IPS DF 4.7 (cell line): Measurements from ENCODE around the gene PPP1R14C.

Source experiments
- DNase-seq: peaks from one replicate; pipeline ENCODE4 v3.0.0-alpha.2; 2013; ENCODE audit warnings: low spot score; ENCODE audit errors: extremely low read depth

PPP1R14C gene

DNA sequence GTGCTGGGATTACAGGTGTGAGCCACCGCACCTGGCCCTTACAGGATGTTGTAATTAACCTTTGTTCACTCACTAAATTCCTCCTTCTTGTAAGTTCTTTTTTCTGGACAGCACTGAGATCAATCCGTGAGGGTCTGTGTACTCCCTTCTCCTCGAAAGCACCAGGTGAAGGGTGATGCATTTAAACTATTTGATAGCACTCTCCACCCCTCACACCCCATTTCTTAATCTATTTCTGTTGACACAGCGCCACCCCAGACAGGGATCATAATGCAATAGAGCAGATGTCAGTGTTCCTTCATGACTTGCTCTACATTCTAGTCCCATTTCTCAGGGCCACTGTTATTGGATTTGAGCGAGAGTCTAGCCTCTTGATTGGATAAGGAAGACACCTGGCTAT lies 46.3 kb downstream of the PPP1R14C start:
- DNase-seq: no peak

DNA sequence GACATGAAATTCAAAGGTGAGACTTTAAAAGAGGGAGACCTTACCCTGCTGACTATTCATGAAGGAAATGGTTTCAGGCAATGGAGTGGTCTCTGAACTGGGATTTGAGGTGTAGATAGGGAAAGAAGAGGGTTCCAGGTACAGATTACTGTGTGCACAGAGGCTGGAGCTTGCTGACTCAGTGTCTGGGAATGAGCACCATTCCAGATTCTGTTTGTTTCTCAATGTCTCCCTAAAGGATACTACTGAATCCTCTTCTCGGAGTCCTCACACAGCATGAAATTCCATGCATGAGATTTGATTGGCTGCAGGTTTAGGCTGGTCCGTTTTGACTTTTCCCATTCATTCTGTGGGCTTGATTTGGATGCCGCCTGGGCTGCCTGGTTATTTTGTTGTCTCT lies 49.0 kb downstream of the PPP1R14C start:
- DNase-seq: no peak

DNA sequence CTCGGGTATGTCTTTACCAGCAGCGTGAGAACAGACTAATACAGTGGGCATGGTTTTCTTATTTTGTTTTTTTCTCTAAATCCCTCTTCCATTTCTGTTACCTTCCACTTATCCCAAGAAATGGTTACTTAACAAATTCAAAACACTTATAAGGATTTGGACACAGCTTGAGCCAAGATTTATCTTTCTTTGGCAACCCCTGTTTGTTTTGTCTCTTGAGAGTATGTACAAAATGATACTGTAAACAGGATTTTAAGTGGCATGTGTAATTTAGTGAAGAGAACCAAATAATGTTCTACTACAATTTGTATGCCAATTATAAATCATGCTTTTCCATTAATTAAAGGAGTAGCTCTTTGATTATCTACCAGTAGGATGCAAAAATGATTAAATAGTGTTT lies 51.4 kb downstream of the PPP1R14C start:
- no peak for DNase-seq

DNA sequence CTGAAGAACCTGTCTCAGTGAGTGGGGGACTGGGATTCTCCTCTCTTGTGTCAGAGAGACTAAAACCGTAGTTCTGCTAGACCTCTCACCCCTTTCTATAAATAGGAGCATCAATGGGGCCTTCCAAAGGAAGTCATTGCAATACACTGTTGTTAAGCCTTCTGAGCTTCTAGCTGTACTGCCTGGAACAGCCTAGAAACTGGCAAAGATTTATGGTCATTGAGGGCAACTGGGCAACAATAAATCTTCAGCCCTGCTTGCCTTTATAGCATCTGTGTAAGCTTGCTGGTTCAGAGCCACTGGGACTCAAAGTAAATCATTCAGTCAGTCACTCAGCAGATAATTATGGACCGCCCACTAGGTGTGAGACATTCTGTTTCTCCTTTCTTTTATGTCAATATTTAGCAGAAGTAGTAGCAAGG lies 53.2 kb downstream of the PPP1R14C start:
- DNase-seq: no peak

DNA sequence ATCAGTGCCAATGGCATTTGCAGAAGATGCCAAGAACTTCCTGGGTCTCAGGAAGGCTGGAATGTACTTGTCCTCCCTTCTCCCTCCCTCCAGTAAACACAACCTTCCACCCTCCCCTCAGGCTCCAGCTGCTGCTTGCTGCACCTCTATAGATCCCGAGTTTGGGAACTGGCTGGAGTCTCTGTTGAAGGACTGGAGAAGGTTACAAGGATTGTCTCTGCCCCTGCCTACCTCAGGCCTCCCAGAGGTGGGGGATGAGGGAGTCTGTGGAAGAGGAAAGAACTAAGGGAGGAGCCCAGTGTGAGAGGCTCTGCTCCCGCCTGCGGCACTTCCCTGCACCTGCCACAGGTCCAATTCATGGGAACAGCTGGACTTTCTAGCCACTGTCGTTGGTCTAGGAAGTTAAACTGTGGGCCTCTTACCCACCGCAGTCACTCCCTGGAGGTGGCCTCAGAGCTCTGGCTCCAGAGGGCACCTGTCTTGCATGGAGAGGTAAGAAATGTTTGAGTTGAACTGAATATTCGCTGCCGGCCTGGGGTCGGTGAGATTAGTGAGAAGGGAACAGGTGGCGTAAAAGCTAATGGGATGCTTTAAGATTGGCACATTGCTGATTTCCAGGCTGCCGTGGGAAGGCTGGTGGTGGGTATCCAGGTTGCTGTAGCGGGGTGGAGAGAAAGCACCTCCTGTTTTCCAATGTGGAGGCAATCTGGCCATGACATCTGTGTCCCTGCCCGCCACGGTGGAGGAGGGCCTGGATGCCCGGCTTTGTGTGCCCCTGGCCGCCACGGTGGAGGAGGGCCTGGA lies 54.3 kb downstream of the PPP1R14C start:
- no peak for DNase-seq

DNA sequence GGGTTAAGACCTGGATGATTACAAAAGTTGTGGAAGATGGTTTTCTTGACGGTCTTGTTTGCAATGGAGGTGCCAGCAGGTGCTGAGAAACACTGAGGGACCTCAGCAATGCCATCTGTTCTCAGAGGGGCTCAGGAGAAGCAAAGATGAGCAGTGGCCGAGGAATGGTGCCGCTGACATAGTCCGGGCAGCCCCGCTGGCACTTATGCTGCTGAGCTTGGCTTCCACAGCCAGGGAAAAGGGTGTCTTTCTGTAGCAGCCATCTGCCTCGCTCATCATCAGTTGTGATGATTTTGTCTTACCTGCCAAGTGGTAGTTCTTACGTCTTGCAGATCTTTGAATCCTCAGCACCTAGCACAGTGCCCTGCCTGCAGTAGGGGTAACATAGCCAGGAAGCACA lies 55.7 kb downstream of the PPP1R14C start:
- DNase-seq: no peak

DNA sequence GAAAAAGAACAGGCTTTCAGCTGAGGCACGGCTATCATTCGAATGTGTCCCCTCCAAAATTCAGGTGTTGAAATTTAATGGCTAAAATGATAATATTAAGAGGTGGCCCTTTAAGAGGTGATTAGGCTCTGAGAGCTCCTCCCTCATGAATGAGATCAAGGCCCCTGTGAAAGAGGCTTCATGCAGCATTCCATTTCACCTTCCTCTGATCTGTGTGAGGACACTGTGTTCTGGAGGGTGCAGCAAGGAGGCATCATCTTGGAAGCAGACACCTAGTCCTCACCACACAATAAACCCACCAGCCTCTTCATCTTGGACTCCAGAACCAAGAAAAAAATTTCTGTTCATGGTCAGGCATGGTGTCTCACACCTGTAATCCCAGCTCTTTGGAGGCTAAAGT lies 56.4 kb downstream of the PPP1R14C start:
- no peak for DNase-seq

DNA sequence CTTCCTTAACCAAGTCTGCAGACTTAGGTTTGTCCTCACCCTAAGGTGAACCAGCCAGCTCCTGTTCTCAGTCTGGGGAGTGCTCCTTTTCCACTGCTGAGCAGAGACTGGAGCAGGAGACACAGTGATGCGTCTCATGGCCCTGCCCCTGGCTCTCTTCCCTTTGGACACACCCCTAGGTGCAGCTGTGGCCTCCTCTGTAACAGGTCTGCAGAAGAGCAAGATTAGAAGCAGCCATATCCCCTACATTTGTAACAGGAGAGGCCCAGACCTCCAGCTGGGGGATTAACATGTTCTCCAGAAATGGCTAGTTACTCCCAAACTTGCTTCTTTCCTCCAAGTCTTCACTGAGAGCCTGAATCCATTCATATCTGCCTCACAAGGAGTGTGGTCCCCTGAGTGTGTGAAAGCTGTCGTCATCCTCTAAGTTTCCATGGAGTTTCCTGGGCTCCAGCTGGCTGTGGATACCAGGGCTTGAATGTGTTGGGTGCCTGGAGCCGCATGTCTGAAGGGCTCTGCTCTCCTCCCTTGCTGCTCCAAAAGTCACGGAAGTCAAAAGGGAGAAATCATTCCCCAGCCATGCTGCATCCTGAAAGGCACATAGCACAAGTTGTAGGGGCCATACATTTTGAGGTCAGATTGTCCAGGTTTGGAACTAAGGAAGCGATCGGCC lies 57.7 kb downstream of the PPP1R14C start:
- no peak for DNase-seq

DNA sequence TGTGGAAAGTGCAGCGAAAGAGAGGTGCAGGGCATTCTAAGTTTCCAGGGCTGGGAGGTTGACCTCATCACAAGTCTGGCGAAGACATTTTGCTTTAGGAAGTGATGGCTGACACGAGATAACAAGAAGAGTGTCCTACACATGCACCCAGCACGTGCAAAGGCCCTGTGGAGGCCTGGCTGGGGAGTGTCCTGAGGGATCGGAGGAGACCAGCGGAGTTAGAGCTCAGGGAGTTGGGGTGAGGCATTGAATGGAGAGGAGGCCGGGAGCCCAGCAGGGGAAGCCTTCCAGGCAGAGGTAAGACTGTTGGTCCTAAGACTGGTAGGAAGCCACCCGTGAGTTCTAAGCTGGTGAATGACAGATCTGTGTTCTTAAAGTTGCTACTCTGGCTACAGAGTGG lies 58.4 kb downstream of the PPP1R14C start:
- DNase-seq: no peak

DNA sequence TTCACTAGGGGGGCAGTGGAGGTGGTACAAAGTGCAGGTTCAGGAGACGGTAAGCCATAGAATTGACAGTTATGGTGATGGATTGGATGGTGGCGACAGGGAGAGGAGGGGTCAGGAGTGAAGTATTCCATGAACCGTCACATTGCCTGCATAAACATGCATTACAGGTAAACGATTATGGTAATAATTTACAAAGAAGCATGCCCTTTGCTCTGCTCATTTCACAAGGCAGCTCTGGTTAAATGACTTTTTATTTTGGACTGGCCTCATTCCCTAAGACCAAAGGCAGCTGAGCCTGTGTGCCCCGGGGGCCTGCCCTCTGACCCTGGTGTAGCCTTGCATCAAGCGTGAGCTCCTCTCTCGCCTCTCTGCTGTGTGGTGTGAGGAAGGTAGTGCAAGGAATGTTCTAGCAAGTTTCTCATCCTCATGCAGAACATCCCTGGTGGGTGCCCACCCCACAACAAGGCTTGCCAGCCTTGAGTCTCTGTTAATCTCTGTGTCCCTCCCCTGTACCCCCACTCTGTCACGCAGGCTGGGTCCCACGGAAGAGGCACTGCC lies 59.0 kb downstream of the PPP1R14C start:
- no peak for DNase-seq

DNA sequence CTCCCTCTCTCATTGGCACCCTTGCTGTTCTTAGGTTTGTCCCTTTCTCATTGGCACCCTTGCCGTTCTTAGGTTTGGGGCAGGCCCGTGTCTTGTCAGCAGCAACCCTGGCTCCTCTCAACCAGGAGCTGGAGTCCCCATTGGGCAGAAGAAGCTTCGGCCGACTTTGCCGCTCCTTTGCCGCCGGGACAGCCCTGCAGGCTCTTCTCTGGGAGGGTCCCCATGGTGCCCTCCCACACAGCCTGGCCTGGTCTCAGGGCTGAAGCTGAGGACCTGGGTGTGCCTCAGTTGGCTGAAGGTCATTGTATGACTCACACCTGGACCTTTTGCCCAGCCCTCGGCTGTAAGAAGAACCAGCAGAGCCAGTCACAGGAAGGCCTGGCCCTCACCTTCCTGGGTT lies 59.6 kb downstream of the PPP1R14C start:
- no peak for DNase-seq

DNA sequence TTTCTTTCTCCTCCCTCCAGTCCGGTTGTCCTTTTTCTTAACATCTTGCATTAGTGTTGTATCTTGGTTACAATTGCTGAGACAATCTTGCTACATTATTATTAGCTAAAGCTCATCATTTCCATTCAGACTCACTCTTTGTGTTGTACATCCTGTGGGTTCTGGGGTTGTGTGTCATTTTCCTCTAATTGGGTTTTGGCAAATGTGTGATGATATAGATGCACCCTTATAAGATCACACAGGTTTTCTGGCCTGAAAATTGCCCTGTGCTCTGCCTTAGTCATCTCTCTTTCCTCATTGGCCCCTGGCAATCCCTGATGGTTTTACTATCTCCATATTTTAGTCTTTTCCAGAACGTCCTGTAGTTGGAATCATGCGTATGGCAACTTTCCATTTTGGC lies 60.1 kb downstream of the PPP1R14C start:
- DNase-seq: no peak

DNA sequence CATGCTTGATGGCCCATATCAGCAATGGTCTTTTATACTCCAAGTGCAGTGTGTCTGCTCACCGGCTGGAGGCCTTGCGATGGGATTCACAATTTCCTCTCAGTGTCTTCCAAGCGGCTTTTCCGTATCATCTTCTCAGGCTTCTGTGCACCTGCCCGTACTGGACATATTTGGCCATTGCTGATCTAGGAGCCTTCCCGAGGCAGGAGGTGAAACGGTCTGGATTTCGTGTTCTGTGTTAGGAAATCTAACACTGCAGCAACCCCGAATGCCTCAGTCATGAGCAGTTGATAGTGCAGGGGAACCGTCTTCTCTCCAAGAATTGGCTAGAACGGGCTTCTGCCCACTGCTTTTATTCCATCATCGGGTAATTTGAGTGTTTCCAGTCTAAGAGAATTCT lies 60.5 kb downstream of the PPP1R14C start:
- no peak for DNase-seq

DNA sequence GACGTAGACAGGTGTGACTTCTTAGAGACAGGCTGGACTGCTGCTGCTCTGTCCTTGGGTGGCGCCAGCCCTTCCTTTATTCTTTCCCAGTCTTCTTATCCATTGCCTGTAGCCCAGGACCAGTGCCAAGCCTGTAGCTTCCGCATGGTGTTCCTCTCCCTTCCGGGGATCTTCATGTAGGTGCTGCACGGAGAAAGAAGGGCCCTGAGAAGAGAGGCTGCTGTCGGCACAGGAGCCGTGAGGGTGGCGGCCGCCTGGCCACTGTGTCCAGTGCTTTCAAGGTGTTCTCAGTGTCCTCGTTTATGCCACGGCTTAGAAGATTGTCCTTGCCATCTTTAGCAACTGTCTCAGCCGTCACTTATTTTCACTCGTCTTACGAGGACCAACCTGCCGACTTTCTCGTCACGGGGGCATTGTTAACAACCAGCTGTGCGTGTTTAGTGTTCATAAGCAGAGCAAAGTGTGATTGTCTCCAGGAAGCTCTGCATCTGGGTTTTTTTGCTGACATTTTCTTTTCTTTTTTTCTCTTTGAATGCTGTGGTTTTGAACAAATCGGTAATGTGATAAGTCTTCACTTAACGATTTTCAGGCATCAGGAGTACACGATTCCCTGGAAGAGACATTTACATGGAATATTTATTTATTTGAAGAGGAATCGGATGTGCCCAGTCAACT lies 61.2 kb downstream of the PPP1R14C start:
- no peak for DNase-seq

DNA sequence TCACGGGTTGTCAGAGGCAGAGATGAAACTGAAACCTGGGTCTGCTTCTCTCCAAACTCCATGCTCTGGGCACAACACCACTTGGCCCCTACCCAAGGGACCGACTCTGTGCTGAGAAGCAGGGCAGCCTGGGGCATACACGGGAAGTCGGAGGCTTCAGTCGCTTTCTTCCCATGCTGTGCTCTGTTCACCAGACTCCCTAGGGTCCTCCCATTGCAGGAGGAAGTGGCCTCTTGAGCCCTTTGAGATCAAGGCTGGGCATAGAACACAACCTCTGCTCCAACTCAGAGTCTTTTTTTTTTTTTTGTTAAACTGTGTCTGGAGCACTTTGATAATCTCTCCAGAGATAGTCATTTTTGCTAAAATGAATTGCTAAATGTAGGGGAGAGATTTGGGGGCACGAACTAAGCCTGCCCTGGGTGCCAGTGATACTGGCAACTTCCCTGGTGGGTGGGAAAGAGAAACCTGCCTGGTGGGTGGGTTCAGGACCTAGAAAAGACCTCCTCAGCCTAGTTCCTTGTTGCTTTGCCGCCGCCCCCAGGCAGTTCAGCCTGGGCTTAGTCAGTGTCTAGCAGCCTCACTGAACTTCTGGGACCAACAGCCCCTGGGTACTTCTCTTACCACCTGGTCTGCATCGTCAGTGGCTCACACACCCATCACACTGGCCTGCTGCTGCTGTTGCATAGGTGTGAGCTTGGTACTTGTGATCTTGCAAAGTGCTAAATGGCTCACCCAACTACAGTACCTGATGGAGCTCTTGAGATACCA lies 62.0 kb downstream of the PPP1R14C start:
- no peak for DNase-seq

DNA sequence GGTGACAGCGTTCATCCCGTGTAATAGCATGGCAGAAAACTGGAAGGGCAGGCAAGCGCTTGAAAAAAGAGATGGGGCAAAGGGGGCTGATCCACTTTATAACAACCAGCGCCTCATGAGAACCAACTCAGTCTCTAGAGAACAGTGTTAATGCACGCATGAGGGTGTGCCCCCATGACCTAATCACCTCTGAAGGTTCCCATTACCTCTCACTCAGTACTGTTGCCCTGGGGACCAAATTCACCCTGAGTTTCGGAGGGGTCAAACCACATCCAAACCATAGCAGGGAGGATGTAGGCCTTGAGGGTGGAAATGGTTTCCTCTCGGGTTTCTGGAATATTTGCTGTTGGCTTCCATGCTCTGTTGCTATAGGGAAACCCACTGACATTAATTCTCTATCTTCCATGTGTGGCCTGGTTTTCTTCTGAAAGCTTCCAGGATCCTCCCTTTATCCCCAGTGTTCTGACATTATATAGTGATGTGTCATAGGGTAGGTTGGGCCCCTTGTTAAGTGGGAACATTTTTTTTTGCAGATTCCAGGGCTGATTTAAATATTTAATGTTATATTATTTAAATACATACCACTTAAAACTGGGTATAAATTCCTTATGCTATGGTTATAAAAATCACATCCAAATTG lies 65.2 kb downstream of the PPP1R14C start:
- no peak for DNase-seq

DNA sequence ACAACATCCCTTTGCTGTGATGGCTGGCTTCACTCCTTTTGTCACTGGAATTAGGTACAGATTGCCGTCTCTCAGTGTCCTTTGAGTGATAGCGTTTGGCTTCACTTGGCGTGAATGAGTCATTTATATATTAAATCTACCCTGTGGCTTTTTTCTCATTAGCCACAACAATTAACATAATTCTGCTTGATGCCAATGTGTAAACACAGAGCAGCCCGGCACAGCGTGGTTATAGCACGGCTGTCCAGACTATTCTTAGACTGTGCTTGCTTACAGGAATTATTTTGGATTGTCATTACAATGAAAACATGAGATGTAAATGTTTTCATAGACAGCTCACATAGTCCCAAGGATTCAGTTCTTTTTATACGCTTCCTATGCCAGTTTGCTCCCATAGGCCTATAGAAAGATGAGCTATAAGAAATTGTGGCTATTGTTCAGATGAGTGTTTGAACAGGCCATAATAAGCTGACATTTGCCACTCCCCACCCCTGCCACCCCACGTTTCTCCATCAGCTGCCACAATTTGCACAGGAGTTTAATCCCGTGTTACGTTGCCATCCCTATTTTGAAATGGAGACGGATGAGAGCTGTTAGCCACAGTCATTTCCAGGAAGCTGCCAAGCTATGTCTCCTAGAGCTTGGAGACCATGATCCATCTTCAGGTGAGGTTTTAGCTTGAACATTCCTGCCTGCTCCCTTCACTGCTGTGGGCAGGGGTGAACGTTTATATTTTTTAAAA lies 65.9 kb downstream of the PPP1R14C start:
- DNase-seq: no peak

DNA sequence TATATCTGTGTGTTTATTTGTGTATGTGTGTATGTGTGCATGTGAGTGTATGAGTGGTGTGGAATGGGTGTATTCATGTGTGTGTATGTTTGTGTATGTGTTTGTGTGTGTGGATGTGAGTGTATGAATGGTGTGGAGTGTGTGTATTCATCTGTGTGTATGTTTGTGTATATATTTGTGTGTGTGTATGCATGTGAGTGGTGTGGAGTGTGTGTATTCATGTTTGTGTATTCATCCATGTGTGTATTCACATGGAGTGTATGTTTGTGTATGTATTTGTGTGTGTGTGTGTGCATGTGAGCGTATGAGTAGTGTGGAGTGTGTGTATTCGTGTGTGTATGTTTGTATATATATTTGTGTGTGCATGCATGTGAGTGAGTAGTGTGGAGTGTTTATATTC lies 66.6 kb downstream of the PPP1R14C start:
- DNase-seq: no peak

DNA sequence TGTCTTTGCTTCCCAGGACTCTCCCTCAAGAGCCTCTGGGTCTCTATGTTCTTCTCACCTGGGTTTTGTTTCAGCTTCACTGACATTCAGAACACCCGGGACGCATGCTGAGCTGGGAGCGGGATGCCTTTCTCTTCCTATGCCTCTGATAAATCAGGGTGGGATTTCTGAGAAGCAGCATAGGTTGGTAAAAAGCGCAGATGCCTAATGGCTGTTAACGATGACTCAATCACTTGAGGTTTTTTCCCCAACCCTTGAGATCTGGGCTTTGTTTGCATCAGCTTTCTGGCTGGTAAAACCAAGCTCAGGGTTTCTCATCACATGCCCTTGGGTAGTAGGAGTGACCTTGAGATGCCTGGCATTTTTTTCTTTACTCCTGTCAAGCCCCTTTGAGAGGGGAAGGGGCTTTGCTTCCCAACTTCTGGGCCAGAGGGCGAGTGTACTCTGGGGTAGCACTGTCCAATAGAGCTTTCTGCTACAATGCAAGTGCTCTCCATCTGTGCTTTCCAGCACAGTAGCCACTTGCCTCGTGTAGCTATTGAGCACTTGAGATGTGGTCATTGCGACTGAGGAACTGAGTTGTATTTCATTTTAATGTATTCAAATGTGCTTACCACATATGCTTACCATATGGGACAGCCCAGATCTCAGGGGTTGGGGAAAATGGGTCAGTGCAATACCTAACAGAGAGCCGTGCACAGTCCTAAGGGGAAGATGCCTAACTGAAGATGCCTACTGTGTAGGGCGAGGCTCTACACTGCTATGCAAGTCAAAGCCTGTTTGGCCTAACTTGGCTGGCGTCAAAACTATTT lies 69.1 kb downstream of the PPP1R14C start:
- no peak for DNase-seq
